Panc1 (cell line): Measurements from ENCODE around the gene SCPEP1.

Experiments used
- CTCF ChIP-seq: fragments of 450-650 bp; IDR thresholded peaks from 2 replicates; pipeline ENCODE4 v1.5.1; 2017; ENCODE audit warnings: mild to moderate bottlenecking
- POLR2AphosphoS5 ChIP-seq: IDR thresholded peaks from 2 replicates; pipeline ENCODE4 v1.6.1; 2012; ENCODE audit warnings: mild to moderate bottlenecking, low read depth, low read length, moderate library complexity
- SIN3A ChIP-seq: IDR thresholded peaks from 2 replicates; pipeline ENCODE4 v1.6.1; 2012; ENCODE audit warnings: low read depth, mild to moderate bottlenecking, low read length, moderate library complexity, borderline replicate concordance; ENCODE audit not compliant: insufficient read depth
- TCF7L2 ChIP-seq: IDR thresholded peaks from 2 replicates; pipeline ENCODE4 v1.6.1; 2011; ENCODE audit warnings: mild to moderate bottlenecking, low read depth, low read length, inconsistent platforms

GRCh38 chr17:56928586-56928985 lies 49.3 kb upstream of the SCPEP1 start:
- TF ChIP-seq CTCF (no peak), POLR2AphosphoS5 (no peak), SIN3A (no peak), TCF7L2 (no peak)
